Ureter (tissue), 1 donor: ENCODE results near the gene CYP19A1. TPM values are rescaled to one million over a fixed set of nuclear protein-coding genes. Genes with fewer than 3 reads are reported as not detected.
A peak's percentile ranks its signal among the peaks of the same experiment; 100 is the strongest.

ENCODE experiments used
- DNase-seq: peaks from one replicate; pipeline ENCODE4 v3.0.0-alpha.2; 2020; ENCODE audit warnings: low spot score
- total RNA-seq: library from RNA; stranded (reverse); gene quantifications from one replicate; pipeline ENCODE4 v1.2.4, GENCODE V29; 2023
- donor health status: DM: yes; HTN: yes; CAD: no.

CYP19A1 gene
- total RNA-seq, 1 donor from 2014 or later, result 0.34 TPM

GRCh38 chr15:51325167-51325566, 13.2 kb downstream of the CYP19A1 start:
- DNase-seq, result no peak

- DNase-seq, result no peak
Measured at GRCh38 chr15:51323749-51324148, 14.6 kb downstream of the CYP19A1 start.

GRCh38 chr15:51322621-51323296, 15.6 kb downstream of the CYP19A1 start:
- DNase-seq, result peak; percentile 52

GRCh38 chr15:51321316-51321715, 17.1 kb downstream of the CYP19A1 start:
- no peak for DNase-seq

- no peak for DNase-seq
Measured at GRCh38 chr15:51320843-51321242, 17.6 kb downstream of the CYP19A1 start.

GRCh38 chr15:51319539-51319938, 18.9 kb downstream of the CYP19A1 start:
- no peak for DNase-seq

GRCh38 chr15:51318382-51319150, 19.8 kb downstream of the CYP19A1 start:
- DNase-seq, result no peak

- DNase-seq, result no peak
Measured at GRCh38 chr15:51316636-51317035, 21.8 kb downstream of the CYP19A1 start.

GRCh38 chr15:51315726-51316125, 22.7 kb downstream of the CYP19A1 start:
- DNase-seq, result no peak

GRCh38 chr15:51314391-51315337, 23.7 kb downstream of the CYP19A1 start:
- DNase-seq, result no peak

- DNase-seq, result no peak
Measured at GRCh38 chr15:51313644-51314280, 24.6 kb downstream of the CYP19A1 start.

GRCh38 chr15:51313074-51313393, 25.4 kb downstream of the CYP19A1 start:
- DNase-seq, result no peak

GRCh38 chr15:51312166-51313073, 26.0 kb downstream of the CYP19A1 start:
- DNase-seq, result no peak

GRCh38 chr15:51311510-51311909, 26.9 kb downstream of the CYP19A1 start:
- no peak for DNase-seq

- no peak for DNase-seq
Measured at GRCh38 chr15:51310064-51310463, 28.3 kb downstream of the CYP19A1 start.

GRCh38 chr15:51307811-51308210, 30.6 kb downstream of the CYP19A1 start:
- no peak for DNase-seq

GRCh38 chr15:51307325-51307724, 31.1 kb downstream of the CYP19A1 start:
- DNase-seq, result no peak

- DNase-seq, result no peak
Measured at GRCh38 chr15:51303462-51303980, 34.9 kb downstream of the CYP19A1 start.

GRCh38 chr15:51302480-51302879, 35.9 kb downstream of the CYP19A1 start:
- DNase-seq, result no peak

GRCh38 chr15:51299187-51300015, 39.0 kb downstream of the CYP19A1 start:
- DNase-seq, result no peak
